ENCODE data around the gene FN3K. TPM values are rescaled to one million over a fixed set of nuclear protein-coding genes. Genes with fewer than 3 reads are reported as not detected.
A peak's percentile ranks its signal among the peaks of the same experiment; 100 is the strongest.

FN3K gene
- total RNA-seq, 1 donor from 2014 or later = 79.1 TPM

GRCh38 chr17:82754297-82755208 lies 19.1 kb downstream of the FN3K start:
- peaks cover 28% of the 10 kb centered on the region for H3K4me1 ChIP-seq
- intact Hi-C loops (cut with micrococcal nuclease) = no loop called here
- H3K27me3 ChIP-seq (ENCODE audit: low read depth) = no peaks in the 10 kb centered on the region
- no peaks in the 10 kb centered on the region for H3K9me3 ChIP-seq (replicated peaks)
- no peak for DNase-seq
- no peak overlapping the region for H3K4me3 ChIP-seq
- H3K27ac ChIP-seq (replicated peaks) = no peak overlapping the region
- no peak for TF ChIP-seq CTCF (IDR thresholded peaks at IDR 0.05; ENCODE audit: borderline replicate concordance)
- no peaks in the 10 kb centered on the region for H3K36me3 ChIP-seq

- Histone ChIP-seq H3K36me3 (no peaks in the 10 kb centered on the region), H3K4me3 (no peak overlapping the region), H3K27ac (replicated peaks) (no peak overlapping the region), H3K27me3 (ENCODE audit: low read depth) (no peaks in the 10 kb centered on the region), H3K4me1 (peaks cover 28% of the 10 kb centered on the region), H3K9me3 (replicated peaks) (no peaks in the 10 kb centered on the region)
- TF ChIP-seq CTCF (IDR thresholded peaks at IDR 0.05; ENCODE audit: borderline replicate concordance) = no peak
- no peak for DNase-seq
- intact Hi-C loops (cut with micrococcal nuclease) = no loop called here
Measured at GRCh38 chr17:82756166-82756565, 20.8 kb downstream of the FN3K start.

- Histone ChIP-seq H3K4me3 (no peak overlapping the region), H3K4me1 (no peaks in the 10 kb centered on the region), H3K36me3 (peaks cover 52% of the 10 kb centered on the region), H3K27me3 (ENCODE audit: low read depth) (no peaks in the 10 kb centered on the region), H3K9me3 (replicated peaks) (no peaks in the 10 kb centered on the region), H3K27ac (replicated peaks) (peak overlapping the region; percentile 36)
- intact Hi-C loops (cut with micrococcal nuclease) = no loop called here
- no peak for TF ChIP-seq CTCF (IDR thresholded peaks at IDR 0.05; ENCODE audit: borderline replicate concordance)
- DNase-seq = no peak
Measured at GRCh38 chr17:82765371-82765770, 30.0 kb downstream of the FN3K start.

- Histone ChIP-seq H3K27me3 (ENCODE audit: low read depth) (no peaks in the 10 kb centered on the region), H3K27ac (replicated peaks) (no peak overlapping the region), H3K9me3 (replicated peaks) (no peaks in the 10 kb centered on the region), H3K4me1 (no peaks in the 10 kb centered on the region), H3K4me3 (no peak overlapping the region), H3K36me3 (peaks cover 61% of the 10 kb centered on the region)
- TF ChIP-seq CTCF (IDR thresholded peaks at IDR 0.05; ENCODE audit: borderline replicate concordance) = peak; percentile 70
- DNase-seq = no peak
- intact Hi-C loops (cut with micrococcal nuclease) = no loop called here
Measured at GRCh38 chr17:82767041-82767754, 31.8 kb downstream of the FN3K start.

- Histone ChIP-seq H3K27ac (replicated peaks) (no peak overlapping the region), H3K36me3 (peaks cover 67% of the 10 kb centered on the region), H3K9me3 (replicated peaks) (no peaks in the 10 kb centered on the region), H3K4me1 (no peaks in the 10 kb centered on the region), H3K4me3 (no peak overlapping the region), H3K27me3 (ENCODE audit: low read depth) (no peaks in the 10 kb centered on the region)
- intact Hi-C loops (cut with micrococcal nuclease) = no loop called here
- TF ChIP-seq CTCF (IDR thresholded peaks at IDR 0.05; ENCODE audit: borderline replicate concordance) = no peak
- no peak for DNase-seq
Measured at GRCh38 chr17:82769041-82769440, 33.6 kb downstream of the FN3K start.
